HG03575 (cell line): ENCODE data around the gene ALK.

Experiments used
- ATAC-seq: cut with Tn5 transposase; IDR thresholded peaks from one replicate; pipeline ENCODE4 v1.9.1; 2021; ENCODE audit not compliant: unreplicated experiment, insufficient number of reproducible peaks, low FRiP score; ENCODE audit errors: extremely low read depth

Gene ALK

GRCh38 chr2:29698216-29698615 is 223.2 kb downstream of the ALK start:
- ATAC-seq: no peak

GRCh38 chr2:29697715-29698114 is 223.7 kb downstream of the ALK start:
- no peak for ATAC-seq

- ATAC-seq: no peak
Observed at GRCh38 chr2:29697181-29697580, 224.2 kb downstream of the ALK start.

- ATAC-seq: no peak
Observed at GRCh38 chr2:29694741-29695140, 226.6 kb downstream of the ALK start.

- no peak for ATAC-seq
Observed at GRCh38 chr2:29691391-29691950, 229.9 kb downstream of the ALK start.

GRCh38 chr2:29689666-29690065 is 231.7 kb downstream of the ALK start:
- no peak for ATAC-seq

- no peak for ATAC-seq
Observed at GRCh38 chr2:29688429-29688828, 233.0 kb downstream of the ALK start.

GRCh38 chr2:29687121-29687520 is 234.3 kb downstream of the ALK start:
- ATAC-seq: no peak

GRCh38 chr2:29676886-29677453 is 244.4 kb downstream of the ALK start:
- no peak for ATAC-seq

- no peak for ATAC-seq
Observed at GRCh38 chr2:29664578-29664977, 256.8 kb downstream of the ALK start.

GRCh38 chr2:29663268-29663667 is 258.1 kb downstream of the ALK start:
- ATAC-seq: no peak

- no peak for ATAC-seq
Observed at GRCh38 chr2:29662861-29663260, 258.5 kb downstream of the ALK start.

- ATAC-seq: no peak
Observed at GRCh38 chr2:29660201-29660600, 261.2 kb downstream of the ALK start.

- no peak for ATAC-seq
Observed at GRCh38 chr2:29659178-29659577, 262.2 kb downstream of the ALK start.

- no peak for ATAC-seq
Observed at GRCh38 chr2:29657674-29658073, 263.7 kb downstream of the ALK start.

- no peak for ATAC-seq
Observed at GRCh38 chr2:29655391-29656086, 265.8 kb downstream of the ALK start.

- ATAC-seq: no peak
Observed at GRCh38 chr2:29650631-29651097, 270.7 kb downstream of the ALK start.

- ATAC-seq: no peak
Observed at GRCh38 chr2:29644949-29645348, 276.4 kb downstream of the ALK start.

GRCh38 chr2:29643196-29643595 is 278.2 kb downstream of the ALK start:
- no peak for ATAC-seq

GRCh38 chr2:29640360-29640759 is 281.0 kb downstream of the ALK start:
- ATAC-seq: no peak
